GM23338 (cell line): ENCODE measurements around the gene APOL3.

ENCODE experiments used
- EZH2 ChIP-seq: fragments of 200-600 bp; sonication (generic); IDR thresholded peaks from one replicate; pipeline ENCODE4 v1.8.0; 2017; ENCODE audit warnings: antibody characterized with exemption, mild to moderate bottlenecking, low read depth; ENCODE audit not compliant: unreplicated experiment
- EZH2phosphoT487 ChIP-seq: fragments of 200-600 bp; sonication (generic); IDR thresholded peaks from one replicate; pipeline ENCODE4 v1.8.1; 2018; ENCODE audit warnings: antibody characterized with exemption; ENCODE audit not compliant: unreplicated experiment

DNA sequence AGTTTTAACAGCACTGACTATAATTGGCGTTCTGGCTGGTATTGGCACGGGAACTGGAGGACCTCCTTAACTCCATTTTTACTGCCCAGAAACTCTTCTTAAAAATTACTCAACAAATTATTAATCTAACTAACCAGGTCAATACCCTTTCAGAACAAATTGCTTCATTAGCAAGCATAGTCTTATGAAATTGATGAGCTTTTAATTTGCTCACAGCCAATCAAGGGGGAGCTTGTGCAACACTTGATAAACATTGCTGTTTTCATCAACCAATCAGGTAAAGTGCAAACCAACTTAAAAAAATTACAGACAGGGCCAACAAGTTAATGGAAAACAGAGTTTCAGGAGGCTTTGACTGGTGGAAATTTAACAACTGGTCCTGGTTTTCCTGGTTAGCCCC, 4.6 kb upstream of the APOL3 start:
- TF ChIP-seq EZH2phosphoT487 (no peak), EZH2 (no peak)
